ENCODE data around the gene CHD2. TPM values are rescaled to one million over a fixed set of nuclear protein-coding genes. Genes with fewer than 3 reads are reported as not detected.

CHD2 gene
- polyA plus RNA-seq, 1 experiment, result 38.2 TPM

DNA sequence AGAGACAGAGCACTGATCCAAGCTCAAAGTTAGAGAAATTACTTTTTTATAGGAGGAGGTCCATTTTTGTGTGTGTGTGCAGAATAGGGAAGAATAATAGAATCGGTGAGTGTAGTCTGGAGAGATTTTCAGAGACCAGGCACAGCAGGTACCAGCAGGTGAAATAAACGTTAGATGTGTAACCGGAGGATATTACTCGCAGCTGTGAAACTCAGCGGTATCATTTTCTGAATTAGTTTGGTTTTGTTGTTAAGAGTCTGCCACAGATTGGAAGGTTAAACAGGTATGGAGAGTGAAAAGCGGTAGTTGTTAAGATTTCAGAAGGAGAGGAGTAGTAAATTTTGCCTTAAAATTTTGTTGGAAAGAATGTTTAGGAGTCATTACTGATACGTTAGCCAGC is 119.0 kb downstream of the CHD2 start:
- no peak for DNase-seq (ENCODE audit: low read depth)
- Histone ChIP-seq H3K4me3 (ENCODE audit: low read depth, low read length) (no peak overlapping the region), H3K36me3 (ENCODE audit: control insufficient read depth, insufficient read depth, low read length) (peaks cover 28% of the 10 kb centered on the region), H3K27me3 (ENCODE audit: control insufficient read depth, insufficient read depth, low read length) (no peaks in the 10 kb centered on the region)
- ChIA-PET POLR2A (no interaction called here), CTCF (interaction anchor here (1.0 to 1.4 kb wide), 4 partner anchors 10 to 222 kb away, joined by 3 to 9 read pairs (median 4); no protein-coding TSS in a partner anchor)
- TF ChIP-seq, protein P1, sequence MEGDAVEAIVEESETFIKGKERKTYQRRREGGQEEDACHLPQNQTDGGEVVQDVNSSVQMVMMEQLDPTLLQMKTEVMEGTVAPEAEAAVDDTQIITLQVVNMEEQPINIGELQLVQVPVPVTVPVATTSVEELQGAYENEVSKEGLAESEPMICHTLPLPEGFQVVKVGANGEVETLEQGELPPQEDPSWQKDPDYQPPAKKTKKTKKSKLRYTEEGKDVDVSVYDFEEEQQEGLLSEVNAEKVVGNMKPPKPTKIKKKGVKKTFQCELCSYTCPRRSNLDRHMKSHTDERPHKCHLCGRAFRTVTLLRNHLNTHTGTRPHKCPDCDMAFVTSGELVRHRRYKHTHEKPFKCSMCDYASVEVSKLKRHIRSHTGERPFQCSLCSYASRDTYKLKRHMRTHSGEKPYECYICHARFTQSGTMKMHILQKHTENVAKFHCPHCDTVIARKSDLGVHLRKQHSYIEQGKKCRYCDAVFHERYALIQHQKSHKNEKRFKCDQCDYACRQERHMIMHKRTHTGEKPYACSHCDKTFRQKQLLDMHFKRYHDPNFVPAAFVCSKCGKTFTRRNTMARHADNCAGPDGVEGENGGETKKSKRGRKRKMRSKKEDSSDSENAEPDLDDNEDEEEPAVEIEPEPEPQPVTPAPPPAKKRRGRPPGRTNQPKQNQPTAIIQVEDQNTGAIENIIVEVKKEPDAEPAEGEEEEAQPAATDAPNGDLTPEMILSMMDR (IDR thresholded peaks at IDR 0.05; ENCODE audit: insufficient read depth, low read depth, low read length), result no peak

DNA sequence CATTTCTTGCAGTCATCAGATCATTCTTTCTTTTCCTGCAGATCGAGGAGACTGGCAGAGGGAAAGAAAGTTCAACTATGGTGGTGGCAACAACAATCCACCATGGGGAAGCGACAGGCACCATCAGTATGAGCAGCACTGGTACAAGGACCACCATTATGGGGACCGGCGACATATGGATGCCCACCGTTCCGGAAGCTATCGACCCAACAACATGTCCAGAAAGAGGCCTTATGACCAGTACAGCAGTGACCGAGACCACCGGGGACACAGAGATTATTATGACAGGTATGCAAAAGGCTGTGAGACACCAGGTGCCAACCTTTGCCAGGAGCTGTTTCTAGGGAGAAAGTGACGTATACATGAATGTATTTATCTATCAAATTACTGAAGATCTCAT is 119.8 kb downstream of the CHD2 start:
- Histone ChIP-seq H3K27me3 (ENCODE audit: control insufficient read depth, insufficient read depth, low read length) (no peaks in the 10 kb centered on the region), H3K4me3 (ENCODE audit: low read depth, low read length) (no peak overlapping the region), H3K36me3 (ENCODE audit: control insufficient read depth, insufficient read depth, low read length) (peaks cover 30% of the 10 kb centered on the region)
- TF ChIP-seq, protein P1 (IDR thresholded peaks at IDR 0.05; ENCODE audit: insufficient read depth, low read depth, low read length), result no peak
- no peak for DNase-seq (ENCODE audit: low read depth)
- ChIA-PET POLR2A (no interaction called here), CTCF (no interaction called here)

DNA sequence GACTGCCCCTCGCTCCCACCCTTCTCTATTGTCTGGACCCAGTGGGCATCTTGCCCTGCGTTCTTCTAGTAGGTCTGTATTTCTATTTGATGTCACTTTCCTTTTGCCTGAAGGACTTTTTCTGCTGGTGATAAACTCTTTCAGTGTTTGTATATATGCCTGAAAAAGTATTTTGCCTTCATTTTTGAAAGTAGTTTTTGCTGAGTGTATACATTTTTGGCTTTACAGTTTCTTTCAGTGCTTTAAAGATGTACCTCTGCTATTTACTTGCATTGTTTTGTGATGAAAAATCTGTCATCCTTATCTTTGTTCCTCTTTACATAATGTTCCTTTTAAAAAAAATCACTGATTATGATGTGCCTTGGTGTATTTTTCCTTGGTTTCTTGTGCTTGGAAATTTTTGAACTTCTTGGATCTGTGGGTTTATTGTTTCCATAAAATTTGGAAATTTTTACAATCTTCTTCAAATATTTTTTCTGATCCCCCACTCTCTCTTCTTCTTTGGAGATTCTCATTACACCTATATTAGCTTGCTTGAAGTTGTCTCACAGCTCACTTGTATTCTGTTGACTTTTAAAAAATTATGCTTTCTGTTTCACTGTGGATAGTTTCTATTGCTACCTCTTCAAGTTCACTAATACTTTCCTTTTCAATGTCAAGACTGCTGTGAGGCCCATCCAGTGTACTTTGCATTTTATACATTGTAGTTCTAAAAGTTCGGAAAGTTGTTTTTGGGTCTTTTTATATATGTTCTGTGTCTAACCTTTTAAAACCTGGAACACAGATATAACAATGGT is 121.0 kb downstream of the CHD2 start:
- ChIA-PET CTCF (interaction anchor here (0.6 to 1.2 kb wide), 3 partner anchors 9 to 224 kb away, joined by 3 to 4 read pairs (median 3); no protein-coding TSS in a partner anchor), POLR2A (no interaction called here)
- H3K27me3 ChIP-seq (ENCODE audit: control insufficient read depth, insufficient read depth, low read length), result no peaks in the 10 kb centered on the region
- H3K4me3 ChIP-seq (ENCODE audit: low read depth, low read length), result no peak overlapping the region
- TF ChIP-seq, protein P1 (IDR thresholded peaks at IDR 0.05; ENCODE audit: insufficient read depth, low read depth, low read length), result no peak
- DNase-seq (ENCODE audit: low read depth), result no peak
- H3K36me3 ChIP-seq (ENCODE audit: control insufficient read depth, insufficient read depth, low read length), result peaks cover 33% of the 10 kb centered on the region

DNA sequence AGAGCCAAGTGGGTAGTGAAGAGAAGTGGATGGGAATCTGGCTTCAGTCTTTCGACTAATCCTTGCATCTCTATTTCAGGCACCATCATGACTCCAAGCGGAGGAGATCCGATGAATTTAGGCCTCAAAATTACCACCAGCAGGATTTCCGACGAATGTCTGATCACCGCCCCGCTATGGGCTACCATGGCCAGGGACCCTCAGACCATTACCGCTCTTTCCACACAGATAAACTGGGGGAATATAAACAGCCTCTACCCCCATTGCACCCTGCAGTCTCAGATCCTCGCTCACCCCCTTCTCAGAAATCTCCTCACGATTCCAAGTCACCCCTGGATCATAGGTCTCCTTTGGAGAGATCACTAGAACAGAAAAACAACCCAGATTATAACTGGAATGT is 124.2 kb downstream of the CHD2 start:
- ChIA-PET POLR2A (no interaction called here), CTCF (interaction anchor here (1.0 kb wide), 1 partner anchor 12 kb away, joined by 3 read pairs; no protein-coding TSS in a partner anchor)
- Histone ChIP-seq H3K27me3 (ENCODE audit: control insufficient read depth, insufficient read depth, low read length) (no peaks in the 10 kb centered on the region), H3K4me3 (ENCODE audit: low read depth, low read length) (no peak overlapping the region), H3K36me3 (ENCODE audit: control insufficient read depth, insufficient read depth, low read length) (peaks cover 40% of the 10 kb centered on the region)
- DNase-seq (ENCODE audit: low read depth), result no peak
- TF ChIP-seq, protein P1 (IDR thresholded peaks at IDR 0.05; ENCODE audit: insufficient read depth, low read depth, low read length), result no peak

DNA sequence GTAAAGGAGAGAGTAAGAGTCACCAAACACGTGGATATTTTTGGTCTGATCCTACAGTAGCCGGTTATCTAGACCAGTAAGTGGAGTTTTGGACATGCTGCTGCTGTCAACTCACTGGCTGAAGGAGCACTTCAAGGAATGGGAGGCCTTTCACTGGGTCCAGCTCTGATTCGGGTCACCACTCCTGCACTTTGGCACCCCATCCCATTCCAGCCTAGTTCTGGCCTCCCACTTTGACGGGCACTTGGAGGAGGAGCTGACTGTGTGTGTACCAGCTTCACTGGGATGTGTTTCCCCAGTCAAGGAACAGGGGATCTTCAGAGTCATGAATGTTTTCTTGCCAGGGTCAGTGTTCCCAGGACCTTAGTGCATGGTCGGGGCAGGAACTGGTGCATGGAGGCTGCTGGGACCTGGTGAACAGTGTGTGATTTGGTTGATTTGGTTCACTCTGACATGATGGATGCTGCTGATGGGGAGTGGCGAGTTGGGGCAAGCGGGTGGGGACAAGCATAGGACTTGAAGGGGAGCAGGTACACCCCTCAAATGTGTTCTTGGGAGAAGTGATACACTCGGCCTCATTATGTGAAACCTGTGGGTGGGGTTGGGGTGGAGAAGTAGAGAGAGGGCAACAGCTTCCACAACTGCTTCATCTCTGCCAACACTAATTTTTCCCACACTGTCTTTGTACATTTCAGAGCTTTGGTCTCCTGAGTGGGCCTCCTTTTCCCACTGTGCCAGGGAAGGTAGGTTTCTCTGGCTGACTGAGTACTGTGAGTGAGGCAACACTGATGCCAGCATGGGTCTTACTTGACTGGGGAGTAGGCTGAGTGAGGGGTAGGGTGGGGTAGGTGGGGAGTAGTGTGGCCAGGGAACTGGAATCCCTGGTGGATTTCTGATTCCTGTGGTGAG is 124.8 kb downstream of the CHD2 start:
- no peak for DNase-seq (ENCODE audit: low read depth)
- TF ChIP-seq, protein P1 (IDR thresholded peaks at IDR 0.05; ENCODE audit: insufficient read depth, low read depth, low read length), result no peak
- POLR2A ChIA-PET, result no interaction called here
- H3K36me3 ChIP-seq (ENCODE audit: control insufficient read depth, insufficient read depth, low read length), result peaks cover 39% of the 10 kb centered on the region
- CTCF ChIA-PET, result interaction anchor here (1.0 to 1.1 kb wide), 3 partner anchors 13 to 1299 kb away, joined by 3 to 5 read pairs (median 3); no protein-coding TSS in a partner anchor
- H3K4me3 ChIP-seq (ENCODE audit: low read depth, low read length), result no peak overlapping the region
- no peaks in the 10 kb centered on the region for H3K27me3 ChIP-seq (ENCODE audit: control insufficient read depth, insufficient read depth, low read length)

Data from BJ (cell line).